Measurements from ENCODE around the gene DOCK10.

The DOCK10 gene

GRCh38 chr2:224885836-224886547 lies 156.3 kb downstream of the DOCK10 start:
- Mint-ChIP-seq H3K4me1 (no peaks in the 10 kb centered on the region), H3K27ac (no peak overlapping the region), H3K9me3 (no peaks in the 10 kb centered on the region), H3K36me3 (ENCODE audit: low read depth) (no peaks in the 10 kb centered on the region), H3K27me3 (ENCODE audit: low read depth, poor library complexity) (peaks cover 5% of the 10 kb centered on the region), H3K4me3 (no peak overlapping the region)
- TF ChIP-seq CTCF (IDR thresholded peaks at IDR 0.05), result no peak
- no peak for DNase-seq

- peaks cover 5% of the 10 kb centered on the region for H3K27me3 Mint-ChIP-seq (ENCODE audit: low read depth, poor library complexity)
- DNase-seq, result no peak
- H3K4me1 Mint-ChIP-seq, result no peaks in the 10 kb centered on the region
- H3K9me3 Mint-ChIP-seq, result no peaks in the 10 kb centered on the region
- H3K27ac Mint-ChIP-seq, result no peak overlapping the region
- no peak overlapping the region for H3K4me3 Mint-ChIP-seq
- no peak for TF ChIP-seq CTCF (IDR thresholded peaks at IDR 0.05)
- no peaks in the 10 kb centered on the region for H3K36me3 Mint-ChIP-seq (ENCODE audit: low read depth)
Measured at GRCh38 chr2:224885291-224885690, 157.0 kb downstream of the DOCK10 start.

- Mint-ChIP-seq H3K9me3 (no peaks in the 10 kb centered on the region), H3K27me3 (ENCODE audit: low read depth, poor library complexity) (peaks cover 5% of the 10 kb centered on the region), H3K27ac (no peak overlapping the region), H3K4me3 (no peak overlapping the region), H3K36me3 (ENCODE audit: low read depth) (no peaks in the 10 kb centered on the region), H3K4me1 (no peaks in the 10 kb centered on the region)
- TF ChIP-seq CTCF (IDR thresholded peaks at IDR 0.05), result no peak
- no peak for DNase-seq
Measured at GRCh38 chr2:224884188-224884587, 158.1 kb downstream of the DOCK10 start.

GRCh38 chr2:224883700-224884099 lies 158.6 kb downstream of the DOCK10 start:
- Mint-ChIP-seq H3K27me3 (ENCODE audit: low read depth, poor library complexity) (peaks cover 4% of the 10 kb centered on the region), H3K27ac (no peak overlapping the region), H3K4me1 (no peaks in the 10 kb centered on the region), H3K9me3 (no peaks in the 10 kb centered on the region), H3K4me3 (no peak overlapping the region), H3K36me3 (ENCODE audit: low read depth) (no peaks in the 10 kb centered on the region)
- no peak for TF ChIP-seq CTCF (IDR thresholded peaks at IDR 0.05)
- DNase-seq, result no peak

- Mint-ChIP-seq H3K4me1 (no peaks in the 10 kb centered on the region), H3K27me3 (ENCODE audit: low read depth, poor library complexity) (no peaks in the 10 kb centered on the region), H3K36me3 (ENCODE audit: low read depth) (no peaks in the 10 kb centered on the region), H3K4me3 (no peak overlapping the region), H3K9me3 (no peaks in the 10 kb centered on the region), H3K27ac (no peak overlapping the region)
- no peak for DNase-seq
- no peak for TF ChIP-seq CTCF (IDR thresholded peaks at IDR 0.05)
Measured at GRCh38 chr2:224883172-224883516, 159.1 kb downstream of the DOCK10 start.

All from nephron progenitor cell (in vitro differentiated cells).